RWPE2 (cell line): ENCODE measurements around the gene PGBD4.
A peak's percentile ranks its signal among the peaks of the same experiment; 100 is the strongest.

Source experiments
- ATAC-seq: fragments of 200-7000 bp; cut with Tn5 transposase; 3 replicates; pipeline ENCODE4 v1.9.1; 2021; ENCODE audit warnings: low read depth
- DNase-seq: peaks from one replicate; pipeline ENCODE4 v3.0.0-alpha.2; 2020; ENCODE audit warnings: low spot score
- H3K27ac ChIP-seq: fragments of 450-650 bp; 2 replicates; pipeline ENCODE4 v1.5.1; 2017; ENCODE audit warnings: mild to moderate bottlenecking; ENCODE audit not compliant: poor library complexity, severe bottlenecking
- H3K27me3 ChIP-seq: fragments of 250-450 bp; sonication (Bioruptor Pico); 2 replicates; pipeline ENCODE4 v1.5.1; 2021; ENCODE audit warnings: mild to moderate bottlenecking, moderate library complexity; ENCODE audit not compliant: insufficient read depth, poor library complexity, severe bottlenecking
- H3K36me3 ChIP-seq: fragments of 250-450 bp; sonication (Bioruptor Pico); 2 replicates; pipeline ENCODE4 v1.5.1; 2020; ENCODE audit warnings: low read depth, mild to moderate bottlenecking, moderate library complexity
- H3K4me1 ChIP-seq: fragments of 250-450 bp; sonication (Bioruptor Pico); 2 replicates; pipeline ENCODE4 v1.5.1; 2021; ENCODE audit warnings: mild to moderate bottlenecking, moderate library complexity; ENCODE audit not compliant: insufficient read depth, poor library complexity, severe bottlenecking
- H3K4me3 ChIP-seq: fragments of 250-450 bp; sonication (Bioruptor Pico); 2 replicates; pipeline ENCODE4 v1.5.1; 2021; ENCODE audit warnings: mild to moderate bottlenecking, moderate library complexity; ENCODE audit not compliant: severe bottlenecking
- H3K9me3 ChIP-seq: fragments of 250-450 bp; sonication (Bioruptor Pico); 2 replicates; pipeline ENCODE4 v1.5.1; 2021; ENCODE audit warnings: mild to moderate bottlenecking, moderate library complexity; ENCODE audit not compliant: severe bottlenecking
- CTCF ChIP-seq: fragments of 450-650 bp; IDR thresholded peaks from one replicate; pipeline ENCODE4 v1.5.1; 2017; ENCODE audit warnings: mild to moderate bottlenecking, moderate library complexity; ENCODE audit not compliant: poor library complexity, severe bottlenecking

PGBD4 gene

GRCh38 chr15:34147371-34148140, 45.7 kb downstream of the PGBD4 start:
- H3K36me3 ChIP-seq = peaks cover 74% of the 10 kb centered on the region
- H3K9me3 ChIP-seq = no peaks in the 10 kb centered on the region
- H3K27me3 ChIP-seq = no peaks in the 10 kb centered on the region
- peaks cover 9% of the 10 kb centered on the region for H3K4me1 ChIP-seq
- TF ChIP-seq CTCF = no peak
- no peak overlapping the region for H3K4me3 ChIP-seq
- no peak for DNase-seq
- H3K27ac ChIP-seq = peak overlapping the region; percentile 2
- peak; percentile 91 for ATAC-seq

GRCh38 chr15:34154725-34155204, 52.9 kb downstream of the PGBD4 start:
- peaks cover 20% of the 10 kb centered on the region for H3K9me3 ChIP-seq
- no peak for DNase-seq

GRCh38 chr15:34155859-34156258, 54.0 kb downstream of the PGBD4 start:
- Histone ChIP-seq H3K4me1 (no peaks in the 10 kb centered on the region), H3K4me3 (no peak overlapping the region), H3K36me3 (peaks cover 87% of the 10 kb centered on the region), H3K9me3 (peaks cover 23% of the 10 kb centered on the region), H3K27ac (no peak overlapping the region), H3K27me3 (no peaks in the 10 kb centered on the region)
- no peak for DNase-seq
- no peak for ATAC-seq
- TF ChIP-seq CTCF = no peak

More at GRCh38 chr15:34154725-34155204, 52.9 kb downstream of the PGBD4 start:
- no peaks in the 10 kb centered on the region for H3K27me3 ChIP-seq
- H3K4me3 ChIP-seq = no peak overlapping the region
- peaks cover 87% of the 10 kb centered on the region for H3K36me3 ChIP-seq
- no peaks in the 10 kb centered on the region for H3K4me1 ChIP-seq
- peak; percentile 83 for ATAC-seq
- TF ChIP-seq CTCF = no peak
- peak overlapping the region; percentile 50 for H3K27ac ChIP-seq
